ENCODE measurements around the gene EPN1.

EPN1 gene

GRCh38 chr19:55679343-55680257, 4.6 kb downstream of the EPN1 start:
- no peak for DNase-seq (ENCODE audit: low spot score)

GRCh38 chr19:55680339-55681130, 5.5 kb downstream of the EPN1 start:
- no peak for DNase-seq (ENCODE audit: low spot score)

- no peak for DNase-seq (ENCODE audit: low spot score)
Observed at GRCh38 chr19:55681131-55682092, 6.4 kb downstream of the EPN1 start.

- DNase-seq (ENCODE audit: low spot score) = no peak
Observed at GRCh38 chr19:55683449-55684261, 8.6 kb downstream of the EPN1 start.

GRCh38 chr19:55684946-55685681, 10.1 kb downstream of the EPN1 start:
- DNase-seq (ENCODE audit: low spot score) = no peak

- DNase-seq (ENCODE audit: low spot score) = no peak
Observed at GRCh38 chr19:55685776-55686175, 10.8 kb downstream of the EPN1 start.

GRCh38 chr19:55686311-55687050, 11.5 kb downstream of the EPN1 start:
- no peak for DNase-seq (ENCODE audit: low spot score)

GRCh38 chr19:55687281-55688201, 12.5 kb downstream of the EPN1 start:
- no peak for DNase-seq (ENCODE audit: low spot score)

- DNase-seq (ENCODE audit: low spot score) = no peak
Observed at GRCh38 chr19:55688422-55689218, 13.6 kb downstream of the EPN1 start.

GRCh38 chr19:55689411-55690108, 14.5 kb downstream of the EPN1 start:
- no peak for DNase-seq (ENCODE audit: low spot score)

- no peak for DNase-seq (ENCODE audit: low spot score)
Observed at GRCh38 chr19:55690109-55690768, 15.2 kb downstream of the EPN1 start.

- no peak for DNase-seq (ENCODE audit: low spot score)
Observed at GRCh38 chr19:55690769-55691545, 15.9 kb downstream of the EPN1 start.

GRCh38 chr19:55691561-55692481, 16.8 kb downstream of the EPN1 start:
- DNase-seq (ENCODE audit: low spot score) = no peak

- DNase-seq (ENCODE audit: low spot score) = no peak
Observed at GRCh38 chr19:55692681-55693081, 17.7 kb downstream of the EPN1 start.
